ENCODE data around the gene PHLDA2. TPM values are rescaled to one million over a fixed set of nuclear protein-coding genes. Genes with fewer than 3 reads are reported as not detected.

PHLDA2 gene
- total RNA-seq, 1 experiment from 2014 or later, result 101 TPM

DNA sequence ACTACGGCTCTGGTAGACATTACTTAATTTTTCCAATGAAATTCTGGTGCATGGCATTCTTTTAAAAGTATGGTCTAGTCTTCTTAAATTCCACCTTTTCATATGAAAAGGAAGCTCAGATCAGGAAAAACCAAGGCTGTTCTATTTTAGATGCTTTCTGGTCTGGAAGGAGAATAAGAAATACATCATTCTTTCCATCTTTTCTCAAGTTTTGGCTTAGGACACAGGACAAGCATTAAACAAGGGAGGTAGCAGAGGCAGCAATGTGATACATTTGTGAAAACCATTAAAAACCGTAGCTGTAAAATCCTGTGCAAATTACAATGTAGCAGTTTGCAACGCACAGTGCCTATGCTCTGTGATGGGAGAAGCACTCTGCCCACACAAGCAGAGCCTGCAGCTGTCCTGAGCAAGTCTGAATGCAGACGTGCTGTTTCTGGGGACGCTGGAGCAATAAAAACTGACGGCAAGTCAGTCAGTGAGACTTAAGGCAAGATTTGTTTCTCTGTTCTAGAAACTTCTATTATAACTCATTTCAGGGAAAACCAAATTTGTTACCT, 39.2 kb upstream of the PHLDA2 start:
- Histone ChIP-seq H3K4me1 (ENCODE audit: insufficient read depth, low read length) (no peaks in the 10 kb centered on the region), H3F3A (ENCODE audit: low read length, unreplicated experiment) (no peaks in the 10 kb centered on the region), H3K79me2 (ENCODE audit: low read length) (peaks cover 37% of the 10 kb centered on the region), H4K20me1 (ENCODE audit: low read length) (peaks cover 4% of the 10 kb centered on the region; the same call in 1 of the 2 replicates), H2AFZ (ENCODE audit: low read length) (no peak overlapping the region), H3K9ac (ENCODE audit: low read length) (no peak overlapping the region), H3K4me2 (ENCODE audit: low read length) (no peak overlapping the region), H3K9me2 (replicated peaks; ENCODE audit: low read length) (no peaks in the 10 kb centered on the region), H3K4me3 (ENCODE audit: low read length) (no peak overlapping the region), H3K9me3 (ENCODE audit: low read length) (no peaks in the 10 kb centered on the region), H3K36me3 (ENCODE audit: low read depth, low read length) (peaks cover 89% of the 10 kb centered on the region), H3K27me3 (ENCODE audit: low read length) (no peaks in the 10 kb centered on the region), H3K27ac (ENCODE audit: low read length) (no peak overlapping the region)
- intact Hi-C loops (cut with micrococcal nuclease), result no loop called here
- POLR2A ChIA-PET (ENCODE audit: unreplicated experiment), result no interaction called here
- TF ChIP-seq, protein P1, sequence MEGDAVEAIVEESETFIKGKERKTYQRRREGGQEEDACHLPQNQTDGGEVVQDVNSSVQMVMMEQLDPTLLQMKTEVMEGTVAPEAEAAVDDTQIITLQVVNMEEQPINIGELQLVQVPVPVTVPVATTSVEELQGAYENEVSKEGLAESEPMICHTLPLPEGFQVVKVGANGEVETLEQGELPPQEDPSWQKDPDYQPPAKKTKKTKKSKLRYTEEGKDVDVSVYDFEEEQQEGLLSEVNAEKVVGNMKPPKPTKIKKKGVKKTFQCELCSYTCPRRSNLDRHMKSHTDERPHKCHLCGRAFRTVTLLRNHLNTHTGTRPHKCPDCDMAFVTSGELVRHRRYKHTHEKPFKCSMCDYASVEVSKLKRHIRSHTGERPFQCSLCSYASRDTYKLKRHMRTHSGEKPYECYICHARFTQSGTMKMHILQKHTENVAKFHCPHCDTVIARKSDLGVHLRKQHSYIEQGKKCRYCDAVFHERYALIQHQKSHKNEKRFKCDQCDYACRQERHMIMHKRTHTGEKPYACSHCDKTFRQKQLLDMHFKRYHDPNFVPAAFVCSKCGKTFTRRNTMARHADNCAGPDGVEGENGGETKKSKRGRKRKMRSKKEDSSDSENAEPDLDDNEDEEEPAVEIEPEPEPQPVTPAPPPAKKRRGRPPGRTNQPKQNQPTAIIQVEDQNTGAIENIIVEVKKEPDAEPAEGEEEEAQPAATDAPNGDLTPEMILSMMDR (conservative IDR thresholded peaks at IDR 0.05; ENCODE audit: low read depth, low read length), result no peak
- TF ChIP-seq EZH2phosphoT487 (IDR thresholded peaks at IDR 0.05; ENCODE audit: borderline replicate concordance, low read length) (no peak), EZH2 (IDR thresholded peaks at IDR 0.05; ENCODE audit: low read length, unreplicated experiment) (no peak)
- DNase-seq, result no peak
- ATAC-seq, result no peak
- CTCF ChIA-PET, result no interaction called here
- BruUV-seq (replicated peaks), result no TSS peak

DNA sequence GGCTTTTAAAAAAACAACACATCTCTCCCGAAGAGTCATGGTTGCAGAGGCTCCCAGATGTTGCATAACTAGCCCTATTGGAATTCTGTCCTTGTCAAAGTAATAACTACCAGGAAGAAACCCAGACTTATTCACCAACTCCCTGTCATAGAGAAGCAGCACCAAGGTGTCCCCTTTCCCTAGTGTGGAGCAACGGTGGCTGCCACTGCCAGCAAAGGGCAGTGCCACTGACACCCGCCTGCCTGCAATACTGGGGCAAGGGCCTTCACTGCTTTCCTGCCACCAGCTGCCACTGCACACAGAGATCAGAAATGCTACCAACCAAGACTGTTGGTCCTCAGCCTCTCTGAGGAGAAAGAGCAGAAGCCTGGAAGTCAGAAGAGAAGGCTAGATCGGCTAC, 35.6 kb upstream of the PHLDA2 start:
- no peak for ATAC-seq
- TF ChIP-seq EZH2phosphoT487 (IDR thresholded peaks at IDR 0.05; ENCODE audit: borderline replicate concordance, low read length), result no peak
- TF ChIP-seq EZH2 (IDR thresholded peaks at IDR 0.05; ENCODE audit: low read length, unreplicated experiment), result no peak
- Histone ChIP-seq H3F3A (ENCODE audit: low read length, unreplicated experiment) (no peaks in the 10 kb centered on the region), H3K4me1 (ENCODE audit: insufficient read depth, low read length) (no peaks in the 10 kb centered on the region), H3K4me2 (ENCODE audit: low read length) (no peak overlapping the region), H3K9me2 (replicated peaks; ENCODE audit: low read length) (no peaks in the 10 kb centered on the region), H3K9me3 (ENCODE audit: low read length) (no peaks in the 10 kb centered on the region), H3K79me2 (ENCODE audit: low read length) (peaks cover 21% of the 10 kb centered on the region), H2AFZ (ENCODE audit: low read length) (no peak overlapping the region), H4K20me1 (ENCODE audit: low read length) (peaks cover 4% of the 10 kb centered on the region; the same call in 1 of the 2 replicates), H3K4me3 (ENCODE audit: low read length) (no peak overlapping the region), H3K27me3 (ENCODE audit: low read length) (no peaks in the 10 kb centered on the region), H3K27ac (ENCODE audit: low read length) (no peak overlapping the region), H3K9ac (ENCODE audit: low read length) (no peak overlapping the region), H3K36me3 (ENCODE audit: low read depth, low read length) (peaks cover 85% of the 10 kb centered on the region)
- ChIA-PET POLR2A (ENCODE audit: unreplicated experiment) (no interaction called here), CTCF (no interaction called here)
- DNase-seq, result no peak
- BruUV-seq (replicated peaks), result no TSS peak
- intact Hi-C loops (cut with micrococcal nuclease), result no loop called here

DNA sequence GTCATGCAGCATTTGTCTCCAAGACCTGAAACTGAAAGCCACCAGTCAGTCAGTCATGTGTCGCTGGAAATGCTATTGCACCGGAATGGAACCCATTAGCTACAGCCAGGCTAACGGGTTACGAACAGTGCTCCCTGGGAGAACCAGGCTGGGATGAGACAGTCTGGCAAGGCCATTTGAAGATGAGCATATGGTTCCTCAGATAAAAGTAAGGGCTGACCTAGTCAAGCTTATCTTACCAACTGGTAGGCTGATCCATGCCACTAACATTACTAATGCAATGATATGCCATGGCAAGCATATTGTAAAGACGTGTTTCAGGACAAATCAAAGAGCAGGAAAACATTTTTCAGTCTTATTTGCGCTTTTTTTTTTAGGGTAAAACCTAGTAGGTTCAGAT, 34.5 kb upstream of the PHLDA2 start:
- Histone ChIP-seq H3K4me3 (ENCODE audit: low read length) (no peak overlapping the region), H3K27ac (ENCODE audit: low read length) (no peak overlapping the region), H3K27me3 (ENCODE audit: low read length) (no peaks in the 10 kb centered on the region), H3K9me2 (replicated peaks; ENCODE audit: low read length) (no peaks in the 10 kb centered on the region), H3K9me3 (ENCODE audit: low read length) (no peaks in the 10 kb centered on the region), H3K36me3 (ENCODE audit: low read depth, low read length) (peaks cover 85% of the 10 kb centered on the region), H3F3A (ENCODE audit: low read length, unreplicated experiment) (no peaks in the 10 kb centered on the region), H3K79me2 (ENCODE audit: low read length) (peaks cover 21% of the 10 kb centered on the region), H3K4me2 (ENCODE audit: low read length) (no peak overlapping the region), H2AFZ (ENCODE audit: low read length) (no peak overlapping the region), H4K20me1 (ENCODE audit: low read length) (peaks cover 4% of the 10 kb centered on the region; the same call in 1 of the 2 replicates), H3K4me1 (ENCODE audit: insufficient read depth, low read length) (no peaks in the 10 kb centered on the region), H3K9ac (ENCODE audit: low read length) (no peak overlapping the region)
- intact Hi-C loops (cut with micrococcal nuclease), result no loop called here
- no TSS peak for BruUV-seq (replicated peaks)
- CTCF ChIA-PET, result no interaction called here
- DNase-seq (no peak), ATAC-seq (no peak)
- POLR2A ChIA-PET (ENCODE audit: unreplicated experiment), result no interaction called here
- no peak for TF ChIP-seq EZH2 (IDR thresholded peaks at IDR 0.05; ENCODE audit: low read length, unreplicated experiment)
- no peak for TF ChIP-seq EZH2phosphoT487 (IDR thresholded peaks at IDR 0.05; ENCODE audit: borderline replicate concordance, low read length)
- TF ChIP-seq, protein P1 (conservative IDR thresholded peaks at IDR 0.05; ENCODE audit: low read depth, low read length), result no peak
